ENCODE data around the gene TAL1. TPM values are rescaled to one million over a fixed set of nuclear protein-coding genes. Genes with fewer than 3 reads are reported as not detected.

Gene TAL1
- total RNA-seq, 1 experiment from 2014 or later = not detected

GRCh38 chr1:47252369-47252768, 20.3 kb upstream of the TAL1 start:
- H3K18ac ChIP-seq (ENCODE audit: insufficient read length, low read depth, low read length) = no peak overlapping the region
- Mint-ChIP-seq H3K27ac (no peak overlapping the region), H3K4me3 (no peak overlapping the region), H3K4me1 (no peaks in the 10 kb centered on the region), H3K9me3 (no peaks in the 10 kb centered on the region), H3K27me3 (ENCODE audit: low read depth) (no peaks in the 10 kb centered on the region), H3K36me3 (ENCODE audit: insufficient read depth in 1 of 3, low read depth in 3 of 3) (peaks cover 0 to 42% (median 7%) of the 10 kb centered on the region in 3 experiments; a peak in 5 of 7 replicates)
- TF ChIP-seq, protein P1, sequence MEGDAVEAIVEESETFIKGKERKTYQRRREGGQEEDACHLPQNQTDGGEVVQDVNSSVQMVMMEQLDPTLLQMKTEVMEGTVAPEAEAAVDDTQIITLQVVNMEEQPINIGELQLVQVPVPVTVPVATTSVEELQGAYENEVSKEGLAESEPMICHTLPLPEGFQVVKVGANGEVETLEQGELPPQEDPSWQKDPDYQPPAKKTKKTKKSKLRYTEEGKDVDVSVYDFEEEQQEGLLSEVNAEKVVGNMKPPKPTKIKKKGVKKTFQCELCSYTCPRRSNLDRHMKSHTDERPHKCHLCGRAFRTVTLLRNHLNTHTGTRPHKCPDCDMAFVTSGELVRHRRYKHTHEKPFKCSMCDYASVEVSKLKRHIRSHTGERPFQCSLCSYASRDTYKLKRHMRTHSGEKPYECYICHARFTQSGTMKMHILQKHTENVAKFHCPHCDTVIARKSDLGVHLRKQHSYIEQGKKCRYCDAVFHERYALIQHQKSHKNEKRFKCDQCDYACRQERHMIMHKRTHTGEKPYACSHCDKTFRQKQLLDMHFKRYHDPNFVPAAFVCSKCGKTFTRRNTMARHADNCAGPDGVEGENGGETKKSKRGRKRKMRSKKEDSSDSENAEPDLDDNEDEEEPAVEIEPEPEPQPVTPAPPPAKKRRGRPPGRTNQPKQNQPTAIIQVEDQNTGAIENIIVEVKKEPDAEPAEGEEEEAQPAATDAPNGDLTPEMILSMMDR (conservative IDR thresholded peaks at IDR 0.05) = no peak
- no peak overlapping the region for H2AFZ ChIP-seq (ENCODE audit: low read length)
- H3K79me2 ChIP-seq (ENCODE audit: insufficient read depth, low read length) = no peaks in the 10 kb centered on the region
- no peaks in the 10 kb centered on the region for H3K27me3 ChIP-seq (ENCODE audit: insufficient read depth, low read length)
- no peak overlapping the region for H2AK5ac ChIP-seq (ENCODE audit: insufficient read length, low read length)
- H4K20me1 ChIP-seq (ENCODE audit: control insufficient read depth, insufficient read depth, insufficient read length) = no peaks in the 10 kb centered on the region
- DNase-seq = no peak
- no peaks in the 10 kb centered on the region for H3K4me1 ChIP-seq (ENCODE audit: insufficient read depth, low read length)
- no peak overlapping the region for H3K4me2 ChIP-seq (ENCODE audit: insufficient read depth, insufficient read length, low read length)
- H3K9ac ChIP-seq (ENCODE audit: extremely low read depth, insufficient read length, low read length) = no peak overlapping the region
- no peak overlapping the region for H3K14ac ChIP-seq (ENCODE audit: insufficient read depth, low read length)
- no peak overlapping the region for H2BK5ac ChIP-seq (ENCODE audit: insufficient read length, low read length)
- no peak overlapping the region for H2BK12ac ChIP-seq (ENCODE audit: insufficient read length, low read depth, low read length)
- no peak overlapping the region for H3T11ph ChIP-seq (ENCODE audit: low read length)
- H3K23ac ChIP-seq (ENCODE audit: insufficient read length, low read depth, low read length) = no peak overlapping the region
- no peak overlapping the region for H4K91ac ChIP-seq (ENCODE audit: insufficient read length, low read depth, low read length)
- no peaks in the 10 kb centered on the region for H3K9me3 ChIP-seq (ENCODE audit: control insufficient read depth, low read depth, low read length)
- no peaks in the 10 kb centered on the region for H3K23me2 ChIP-seq (ENCODE audit: insufficient read length, low read depth, low read length, poor library complexity, severe bottlenecking)
- no peak overlapping the region for H2BK20ac ChIP-seq (ENCODE audit: low read depth, low read length, poor library complexity, severe bottlenecking)
- no peak overlapping the region for H4K5ac ChIP-seq (ENCODE audit: insufficient read length, low read depth, low read length)
- no peak overlapping the region for H2BK15ac ChIP-seq (ENCODE audit: low read depth, low read length)
- no peak overlapping the region for H2BK120ac ChIP-seq (ENCODE audit: low read depth, low read length, poor library complexity, severe bottlenecking)
- H3K4ac ChIP-seq (ENCODE audit: low read depth, low read length) = no peak overlapping the region
- no peak overlapping the region for H4K8ac ChIP-seq (replicated peaks; ENCODE audit: insufficient read length, low read depth, low read length)
- no peak overlapping the region for H3K27ac ChIP-seq (ENCODE audit: insufficient read length, low read depth, low read length)
- H3K56ac ChIP-seq (ENCODE audit: insufficient read length, low read depth, low read length) = no peak overlapping the region
- WGBS (ENCODE audit: extremely low coverage, insufficient read length, low lambda C conversion rate) = no CpG with 5 or more reads among the region's 1 CpG
- no peaks in the 10 kb centered on the region for H3K79me1 ChIP-seq (ENCODE audit: insufficient read depth, low read depth, low read length, poor library complexity, severe bottlenecking)
